Measurements from ENCODE around the gene DCAF4.

GRCh38 chr14:72926292-72927028 lies at the start of gene DCAF4:
- TF ChIP-seq, protein P1, sequence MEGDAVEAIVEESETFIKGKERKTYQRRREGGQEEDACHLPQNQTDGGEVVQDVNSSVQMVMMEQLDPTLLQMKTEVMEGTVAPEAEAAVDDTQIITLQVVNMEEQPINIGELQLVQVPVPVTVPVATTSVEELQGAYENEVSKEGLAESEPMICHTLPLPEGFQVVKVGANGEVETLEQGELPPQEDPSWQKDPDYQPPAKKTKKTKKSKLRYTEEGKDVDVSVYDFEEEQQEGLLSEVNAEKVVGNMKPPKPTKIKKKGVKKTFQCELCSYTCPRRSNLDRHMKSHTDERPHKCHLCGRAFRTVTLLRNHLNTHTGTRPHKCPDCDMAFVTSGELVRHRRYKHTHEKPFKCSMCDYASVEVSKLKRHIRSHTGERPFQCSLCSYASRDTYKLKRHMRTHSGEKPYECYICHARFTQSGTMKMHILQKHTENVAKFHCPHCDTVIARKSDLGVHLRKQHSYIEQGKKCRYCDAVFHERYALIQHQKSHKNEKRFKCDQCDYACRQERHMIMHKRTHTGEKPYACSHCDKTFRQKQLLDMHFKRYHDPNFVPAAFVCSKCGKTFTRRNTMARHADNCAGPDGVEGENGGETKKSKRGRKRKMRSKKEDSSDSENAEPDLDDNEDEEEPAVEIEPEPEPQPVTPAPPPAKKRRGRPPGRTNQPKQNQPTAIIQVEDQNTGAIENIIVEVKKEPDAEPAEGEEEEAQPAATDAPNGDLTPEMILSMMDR (conservative IDR thresholded peaks at IDR 0.05; ENCODE audit: low read depth, low read length) = no peak
- TF ChIP-seq POLR2A (IDR thresholded peaks at IDR 0.05; ENCODE audit: low read depth, low read length) (no peak; the same call in 1 of the 2 replicates), NFE2L2 (IDR thresholded peaks at IDR 0.05; ENCODE audit: low read depth, low read length) (no peak), MAFK (IDR thresholded peaks at IDR 0.05; ENCODE audit: low read depth, low read length) (no peak), RAD21 (IDR thresholded peaks at IDR 0.05; ENCODE audit: low read length) (no peak; the same call in 1 of the 2 replicates), RFX5 (IDR thresholded peaks at IDR 0.05; ENCODE audit: low read depth, low read length) (no peak), MXI1 (IDR thresholded peaks at IDR 0.05; ENCODE audit: borderline replicate concordance, low read depth, low read length) (peak; percentile 88), MAZ (IDR thresholded peaks at IDR 0.05; ENCODE audit: borderline replicate concordance, low read depth, low read length) (peak; percentile 51), SMC3 (IDR thresholded peaks at IDR 0.05; ENCODE audit: low read depth, low read length) (no peak), CEBPB (IDR thresholded peaks at IDR 0.05; ENCODE audit: low read depth, low read length) (no peak), BHLHE40 (IDR thresholded peaks at IDR 0.05; ENCODE audit: low read depth, low read length) (no peak)
- TF ChIP-seq, protein P2, sequence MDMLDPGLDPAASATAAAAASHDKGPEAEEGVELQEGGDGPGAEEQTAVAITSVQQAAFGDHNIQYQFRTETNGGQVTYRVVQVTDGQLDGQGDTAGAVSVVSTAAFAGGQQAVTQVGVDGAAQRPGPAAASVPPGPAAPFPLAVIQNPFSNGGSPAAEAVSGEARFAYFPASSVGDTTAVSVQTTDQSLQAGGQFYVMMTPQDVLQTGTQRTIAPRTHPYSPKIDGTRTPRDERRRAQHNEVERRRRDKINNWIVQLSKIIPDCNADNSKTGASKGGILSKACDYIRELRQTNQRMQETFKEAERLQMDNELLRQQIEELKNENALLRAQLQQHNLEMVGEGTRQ (IDR thresholded peaks at IDR 0.05; ENCODE audit: low read depth, low read length) = peak; percentile 8; the same call in 1 of the 2 replicates
- TF ChIP-seq, protein P3, sequence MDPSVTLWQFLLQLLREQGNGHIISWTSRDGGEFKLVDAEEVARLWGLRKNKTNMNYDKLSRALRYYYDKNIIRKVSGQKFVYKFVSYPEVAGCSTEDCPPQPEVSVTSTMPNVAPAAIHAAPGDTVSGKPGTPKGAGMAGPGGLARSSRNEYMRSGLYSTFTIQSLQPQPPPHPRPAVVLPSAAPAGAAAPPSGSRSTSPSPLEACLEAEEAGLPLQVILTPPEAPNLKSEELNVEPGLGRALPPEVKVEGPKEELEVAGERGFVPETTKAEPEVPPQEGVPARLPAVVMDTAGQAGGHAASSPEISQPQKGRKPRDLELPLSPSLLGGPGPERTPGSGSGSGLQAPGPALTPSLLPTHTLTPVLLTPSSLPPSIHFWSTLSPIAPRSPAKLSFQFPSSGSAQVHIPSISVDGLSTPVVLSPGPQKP (IDR thresholded peaks at IDR 0.05; ENCODE audit: borderline replicate concordance, low read depth, low read length) = no peak

Measured in IMR-90 (cell line).